Type B pancreatic cell (in vitro differentiated cells): ENCODE measurements around the gene HIVEP3. TPM values are rescaled to one million over a fixed set of nuclear protein-coding genes. Genes with fewer than 3 reads are reported as not detected.

Experiments used
- DNase-seq: peaks from one replicate; pipeline ENCODE4 v3.0.0; 2021; ENCODE audit warnings: mixed read lengths; ENCODE audit not compliant: unreplicated experiment; ENCODE audit errors: extremely low spot score
- H3K27ac Mint-ChIP-seq: 2 replicates; pipeline ENCODE4 v1.8.0; 2021; ENCODE audit warnings: mild to moderate bottlenecking, mixed read lengths
- H3K27me3 Mint-ChIP-seq: 2 replicates; pipeline ENCODE4 v1.8.0; 2021; ENCODE audit warnings: mixed read lengths
- H3K36me3 Mint-ChIP-seq: 2 replicates; pipeline ENCODE4 v1.8.0; 2021; ENCODE audit warnings: mixed read lengths
- H3K4me1 Mint-ChIP-seq: one replicate; pipeline ENCODE4 v1.8.0; 2021; ENCODE audit warnings: mixed read lengths; ENCODE audit not compliant: unreplicated experiment
- H3K4me3 Mint-ChIP-seq: 2 replicates; pipeline ENCODE4 v1.8.0; 2021; ENCODE audit warnings: mild to moderate bottlenecking, mixed read lengths
- H3K9me3 Mint-ChIP-seq: 2 replicates; pipeline ENCODE4 v1.8.0; 2021; ENCODE audit warnings: mixed read lengths
- total RNA-seq: library from RNA; stranded (reverse); gene quantifications from 2 replicates; pipeline ENCODE4 v1.2.1, GENCODE V29; 2021; ENCODE audit warnings: low replicate concordance
- TF ChIP-seq, protein P1 (sequence below): fragments of 200-600 bp; sonication (generic); conservative IDR thresholded peaks from 2 replicates; pipeline ENCODE4 v1.5.0; 2021; ENCODE audit warnings: antibody characterized with exemption, mild to moderate bottlenecking

HIVEP3 gene
- total RNA-seq, 1 donor from 2014 or later: 9.2 TPM

DNA sequence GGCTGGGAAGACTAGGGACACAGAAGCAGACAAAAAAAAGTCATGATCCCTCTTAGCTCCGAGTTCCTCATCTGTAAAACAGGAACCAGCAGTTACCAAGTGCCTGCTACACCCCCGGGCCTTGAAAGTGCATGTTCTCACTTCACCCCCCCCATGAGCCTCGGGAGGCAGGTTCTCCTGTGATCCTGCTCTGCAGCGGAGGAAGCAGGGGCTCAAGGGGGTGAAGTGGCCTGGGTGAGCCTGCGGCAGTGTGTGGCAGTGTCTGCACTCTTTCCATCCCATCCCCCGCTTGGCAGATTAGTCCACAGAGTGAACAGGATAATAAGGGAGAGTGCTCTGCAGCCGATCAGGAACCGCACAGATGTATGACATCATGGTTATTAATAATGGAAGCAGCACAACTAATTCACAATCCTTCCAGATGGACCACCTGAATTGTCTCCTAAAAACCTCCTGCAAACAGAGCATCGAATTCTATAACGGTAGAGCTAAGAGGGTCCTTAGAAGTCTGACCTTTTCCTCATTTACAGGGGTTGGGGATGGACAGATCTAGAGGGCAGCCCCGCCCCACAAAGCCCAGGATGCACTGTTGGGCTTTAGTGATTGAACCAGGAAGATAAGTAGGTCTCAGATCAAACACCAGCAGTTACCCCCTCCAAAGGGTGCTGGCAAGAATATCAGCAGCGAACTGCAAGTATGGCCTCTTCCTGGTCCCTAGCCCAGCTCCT lies 260.1 kb downstream of the HIVEP3 start:
- peaks cover 52% of the 10 kb centered on the region for H3K27me3 Mint-ChIP-seq
- H3K9me3 Mint-ChIP-seq: no peaks in the 10 kb centered on the region
- no peaks in the 10 kb centered on the region for H3K36me3 Mint-ChIP-seq
- DNase-seq: no peak
- H3K27ac Mint-ChIP-seq: no peak overlapping the region
- TF ChIP-seq, protein P1, sequence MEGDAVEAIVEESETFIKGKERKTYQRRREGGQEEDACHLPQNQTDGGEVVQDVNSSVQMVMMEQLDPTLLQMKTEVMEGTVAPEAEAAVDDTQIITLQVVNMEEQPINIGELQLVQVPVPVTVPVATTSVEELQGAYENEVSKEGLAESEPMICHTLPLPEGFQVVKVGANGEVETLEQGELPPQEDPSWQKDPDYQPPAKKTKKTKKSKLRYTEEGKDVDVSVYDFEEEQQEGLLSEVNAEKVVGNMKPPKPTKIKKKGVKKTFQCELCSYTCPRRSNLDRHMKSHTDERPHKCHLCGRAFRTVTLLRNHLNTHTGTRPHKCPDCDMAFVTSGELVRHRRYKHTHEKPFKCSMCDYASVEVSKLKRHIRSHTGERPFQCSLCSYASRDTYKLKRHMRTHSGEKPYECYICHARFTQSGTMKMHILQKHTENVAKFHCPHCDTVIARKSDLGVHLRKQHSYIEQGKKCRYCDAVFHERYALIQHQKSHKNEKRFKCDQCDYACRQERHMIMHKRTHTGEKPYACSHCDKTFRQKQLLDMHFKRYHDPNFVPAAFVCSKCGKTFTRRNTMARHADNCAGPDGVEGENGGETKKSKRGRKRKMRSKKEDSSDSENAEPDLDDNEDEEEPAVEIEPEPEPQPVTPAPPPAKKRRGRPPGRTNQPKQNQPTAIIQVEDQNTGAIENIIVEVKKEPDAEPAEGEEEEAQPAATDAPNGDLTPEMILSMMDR: no peak
- H3K4me3 Mint-ChIP-seq: no peak overlapping the region
- peaks cover 12% of the 10 kb centered on the region for H3K4me1 Mint-ChIP-seq

DNA sequence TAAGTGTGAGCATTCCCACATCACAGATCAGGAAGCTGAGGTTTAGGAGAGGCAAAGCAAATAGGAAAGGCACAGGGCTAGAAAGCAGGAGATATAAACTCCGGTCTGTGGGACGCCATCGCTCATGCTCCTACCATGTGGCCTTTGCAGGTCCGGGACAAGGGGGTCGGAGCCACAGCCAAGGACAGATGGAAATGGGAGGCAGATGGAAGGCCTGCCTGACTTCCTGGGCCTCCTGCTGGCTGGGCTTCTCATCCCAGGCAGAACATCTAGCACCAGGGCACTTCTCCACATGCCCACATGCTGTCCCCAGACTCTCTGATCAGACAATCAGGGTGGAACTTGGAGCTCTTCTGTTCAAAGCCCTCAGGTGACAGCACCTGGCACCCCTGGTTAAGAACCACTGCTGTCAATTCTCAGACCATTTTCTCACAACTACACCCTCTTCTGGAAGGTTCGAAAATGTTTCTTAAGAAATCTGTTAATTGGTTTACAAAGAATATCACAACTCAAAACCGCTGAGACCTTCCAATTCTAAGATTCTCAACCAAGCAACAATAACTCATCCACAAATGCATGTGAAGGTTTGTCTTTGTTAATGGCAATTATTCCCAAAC lies 260.9 kb downstream of the HIVEP3 start:
- no peak overlapping the region for H3K4me3 Mint-ChIP-seq
- peaks cover 12% of the 10 kb centered on the region for H3K4me1 Mint-ChIP-seq
- H3K9me3 Mint-ChIP-seq: no peaks in the 10 kb centered on the region
- DNase-seq: no peak
- no peaks in the 10 kb centered on the region for H3K36me3 Mint-ChIP-seq
- H3K27ac Mint-ChIP-seq: no peak overlapping the region
- TF ChIP-seq, protein P1: no peak
- H3K27me3 Mint-ChIP-seq: peaks cover 49% of the 10 kb centered on the region

GRCh38 chr1:41656825-41657500 lies 261.8 kb downstream of the HIVEP3 start:
- Mint-ChIP-seq H3K27ac (no peak overlapping the region), H3K4me3 (no peak overlapping the region), H3K4me1 (peaks cover 12% of the 10 kb centered on the region), H3K9me3 (no peaks in the 10 kb centered on the region), H3K36me3 (no peaks in the 10 kb centered on the region), H3K27me3 (peaks cover 49% of the 10 kb centered on the region)
- TF ChIP-seq, protein P1: no peak
- no peak for DNase-seq

DNA sequence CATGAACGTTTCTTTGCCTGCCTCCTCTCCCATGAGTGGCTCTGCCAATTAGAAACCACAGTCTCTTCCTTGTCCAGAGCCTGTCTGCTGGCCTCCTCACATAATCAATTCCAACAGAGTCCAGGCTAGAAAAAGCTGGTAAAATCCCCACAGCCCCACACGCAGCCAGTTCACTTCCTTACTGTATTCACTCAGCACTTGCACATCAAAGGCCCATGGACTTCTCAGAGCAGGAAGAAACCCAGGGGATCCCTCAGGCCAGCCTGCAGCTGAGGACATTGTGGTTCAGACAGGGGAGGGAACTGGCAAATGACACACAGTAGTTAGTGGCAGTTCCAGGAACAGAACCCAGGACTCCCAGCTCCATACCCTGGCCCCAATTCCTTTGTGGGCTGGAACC lies 262.7 kb downstream of the HIVEP3 start:
- Mint-ChIP-seq H3K4me3 (no peak overlapping the region), H3K9me3 (no peaks in the 10 kb centered on the region), H3K36me3 (no peaks in the 10 kb centered on the region), H3K27me3 (peaks cover 43% of the 10 kb centered on the region), H3K4me1 (peaks cover 12% of the 10 kb centered on the region), H3K27ac (no peak overlapping the region)
- DNase-seq: no peak
- TF ChIP-seq, protein P1: no peak

- no peaks in the 10 kb centered on the region for H3K9me3 Mint-ChIP-seq
- no peaks in the 10 kb centered on the region for H3K36me3 Mint-ChIP-seq
- no peak overlapping the region for H3K27ac Mint-ChIP-seq
- H3K27me3 Mint-ChIP-seq: peaks cover 38% of the 10 kb centered on the region
- TF ChIP-seq, protein P1: no peak
- DNase-seq: no peak
- no peak overlapping the region for H3K4me3 Mint-ChIP-seq
- peaks cover 8% of the 10 kb centered on the region for H3K4me1 Mint-ChIP-seq
These were observed 263.1 kb downstream of the HIVEP3 start for GRCh38 chr1:41655632-41656031.
